GM19438 (cell line): ENCODE results near the gene PTGER2.

Experiments used
- ATAC-seq: cut with Tn5 transposase; IDR thresholded peaks from one replicate; pipeline ENCODE4 v1.9.1; 2021; ENCODE audit warnings: low read depth; ENCODE audit not compliant: unreplicated experiment

The PTGER2 gene

GRCh38 chr14:52304248-52304904, 9.7 kb upstream of the PTGER2 start:
- ATAC-seq = no peak

DNA sequence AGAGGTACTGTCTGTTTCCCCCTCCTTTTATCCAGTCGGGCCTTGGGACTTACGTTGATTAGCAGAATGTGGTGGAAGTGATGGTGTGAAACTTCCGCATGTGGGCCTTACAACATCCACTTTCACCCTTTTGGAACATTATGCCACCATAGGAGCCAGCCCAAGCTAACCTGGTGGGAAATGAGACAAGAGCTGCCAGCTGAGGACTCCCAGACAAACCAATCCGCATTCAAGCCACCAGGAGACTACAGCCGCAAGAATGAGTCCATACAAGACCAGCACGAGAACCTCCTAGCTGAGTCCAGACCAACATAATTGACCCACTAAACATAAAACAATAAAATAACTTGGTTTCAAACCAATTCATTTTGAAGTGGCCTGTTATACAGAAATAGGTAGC, 9.1 kb upstream of the PTGER2 start:
- ATAC-seq = no peak

GRCh38 chr14:52307376-52307775, 6.7 kb upstream of the PTGER2 start:
- ATAC-seq = no peak

DNA sequence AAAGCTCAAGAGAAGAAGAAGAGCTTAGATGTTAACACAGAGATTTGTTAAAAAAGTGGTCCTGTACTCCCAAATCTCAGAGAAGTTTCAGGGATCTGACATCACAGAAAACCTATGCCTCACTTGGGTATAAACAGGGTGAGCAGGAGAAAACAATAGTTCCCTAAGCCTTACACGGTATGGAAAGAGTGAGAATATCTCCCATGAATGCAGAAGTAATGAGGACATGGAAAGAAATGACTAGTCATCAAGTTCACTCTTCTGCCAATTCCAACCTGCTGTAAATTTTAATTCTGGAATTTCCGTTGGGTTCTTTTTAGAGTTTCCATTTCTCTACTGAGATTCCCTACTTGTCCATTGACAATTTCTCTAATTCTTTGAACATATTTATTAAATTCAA, 6.2 kb upstream of the PTGER2 start:
- ATAC-seq = no peak

- ATAC-seq = no peak
Measured at GRCh38 chr14:52310541-52310940, 3.6 kb upstream of the PTGER2 start.

- ATAC-seq = no peak
Measured at GRCh38 chr14:52312931-52313355, 1.2 kb upstream of the PTGER2 start.

GRCh38 chr14:52313462-52313861, 650 bp upstream of the PTGER2 start:
- ATAC-seq = no peak

- peak; percentile 50 for ATAC-seq
Measured at GRCh38 chr14:52314595-52315354, 663 bp downstream of the PTGER2 start.

GRCh38 chr14:52315355-52315718, 1.2 kb downstream of the PTGER2 start:
- no peak for ATAC-seq

- ATAC-seq = no peak
Measured at GRCh38 chr14:52318062-52318461, 4.0 kb downstream of the PTGER2 start.

GRCh38 chr14:52318826-52319645, 4.9 kb downstream of the PTGER2 start:
- ATAC-seq = no peak

- ATAC-seq = no peak
Measured at GRCh38 chr14:52319919-52320318, 5.8 kb downstream of the PTGER2 start.

DNA sequence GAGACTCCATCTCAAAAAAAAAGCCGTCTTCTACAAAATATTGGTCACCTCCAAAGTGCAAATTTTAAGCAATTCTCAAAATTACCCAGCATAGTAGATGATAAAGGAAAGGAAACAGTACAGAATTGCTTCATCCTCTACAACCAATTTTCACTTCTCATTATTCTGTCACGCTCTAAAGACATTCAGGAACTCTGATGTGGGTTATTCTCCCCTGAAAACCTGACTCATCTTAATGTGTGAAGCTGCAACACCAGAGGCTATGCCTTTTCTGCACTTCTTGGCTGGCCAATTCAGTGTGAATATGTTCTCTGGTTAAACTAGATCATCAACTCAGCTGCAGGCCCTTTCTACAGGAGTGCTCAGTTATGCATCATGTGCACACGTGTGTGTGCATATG, 11.0 kb downstream of the PTGER2 start:
- peak; percentile 93 for ATAC-seq

- no peak for ATAC-seq
Measured at GRCh38 chr14:52325630-52326029, 11.5 kb downstream of the PTGER2 start.

GRCh38 chr14:52327374-52328226, 13.5 kb downstream of the PTGER2 start:
- no peak for ATAC-seq

- no peak for ATAC-seq
Measured at GRCh38 chr14:52328276-52328675, 14.2 kb downstream of the PTGER2 start.

DNA sequence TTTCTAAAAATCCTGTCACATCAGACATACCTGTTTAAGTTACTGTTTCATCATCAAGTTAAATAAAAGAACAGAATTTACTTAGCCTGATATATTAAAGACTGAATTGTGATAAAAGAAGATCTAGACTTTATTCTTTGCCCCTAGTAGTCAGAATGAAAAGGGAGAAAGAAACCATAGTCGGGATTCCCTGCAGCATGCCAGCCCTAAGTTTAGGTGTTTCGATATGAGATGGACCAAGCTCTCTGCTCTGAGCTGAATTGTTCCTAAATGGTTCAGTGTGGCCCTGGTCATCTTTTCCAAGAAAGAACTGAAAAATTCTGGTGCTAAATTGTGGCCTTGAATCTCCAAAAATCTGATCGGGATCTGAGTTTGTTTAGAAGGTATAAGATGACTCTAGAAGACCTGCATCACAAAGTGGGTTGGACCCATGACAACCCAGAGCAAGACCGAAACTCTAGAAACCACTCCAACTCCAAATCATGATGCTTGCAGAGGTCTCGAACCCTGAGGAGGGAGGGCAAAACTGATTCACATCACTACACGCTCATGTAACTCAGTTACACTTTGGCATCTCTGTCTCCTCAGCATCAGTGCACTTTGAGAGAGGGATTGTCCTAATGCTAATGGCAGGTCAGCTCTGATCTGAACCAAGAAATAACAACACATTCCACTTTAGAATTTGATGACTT, 15.7 kb downstream of the PTGER2 start:
- no peak for ATAC-seq

GRCh38 chr14:52332269-52332668, 18.2 kb downstream of the PTGER2 start:
- no peak for ATAC-seq

DNA sequence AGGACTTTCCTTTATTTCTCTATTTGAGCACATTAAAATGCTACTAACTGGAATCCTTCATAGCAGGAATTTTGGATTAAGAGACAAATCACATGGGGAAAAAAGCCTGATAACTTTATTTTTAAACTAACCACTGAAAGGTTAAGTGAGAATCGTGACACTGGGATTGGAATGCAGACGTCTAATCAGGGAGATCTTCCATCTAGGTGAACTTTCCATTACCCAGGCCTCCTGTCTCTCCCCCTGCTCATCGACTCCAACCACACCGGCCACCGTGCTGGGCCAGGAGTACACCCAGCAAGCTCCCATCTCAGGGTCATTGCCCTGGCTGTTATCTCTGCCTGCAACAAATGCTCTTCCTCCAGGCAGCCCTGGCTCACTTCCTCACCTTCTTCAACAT, 19.0 kb downstream of the PTGER2 start:
- no peak for ATAC-seq
